H4 (cell line): ENCODE results near the gene SLC50A1. TPM values are rescaled to one million over a fixed set of nuclear protein-coding genes. Genes with fewer than 3 reads are reported as not detected.
A peak's percentile ranks its signal among the peaks of the same experiment; 100 is the strongest.
"Not testable (repeated sequence)": the region's sequence is repeated elsewhere in the genome, so short reads cannot be mapped to it uniquely, and the experiment has no call there.

Experiments
- DNase-seq: peaks from one replicate; pipeline ENCODE4 v3.0.0-alpha.2; 2015; ENCODE audit warnings: low spot score
- total RNA-seq: library from RNA; depleted of rRNA; stranded (reverse); fragments of >200 nt; shearing (Covaris generic); gene quantifications from 2 replicates; pipeline ENCODE4 v1.2.3, GENCODE V29; 2014

Gene SLC50A1
- total RNA-seq, 1 experiment from 2014 or later, result 40.5 TPM

- DNase-seq, result peak; percentile 95
Observed at GRCh38 chr1:155134880-155135414, 705 bp upstream of the SLC50A1 start.

- DNase-seq, result no peak
Observed at GRCh38 chr1:155136748-155137147, 1.1 kb downstream of the SLC50A1 start.

GRCh38 chr1:155137154-155137949, 1.7 kb downstream of the SLC50A1 start:
- no peak for DNase-seq

GRCh38 chr1:155139895-155140629, 4.4 kb downstream of the SLC50A1 start, which contains the start of gene DPM3:
DPM3 (minus strand) TSS chr1:155140531; CDS start chr1:155140240, 291 bp downstream.
- DNase-seq, result peak; percentile 74

- DNase-seq, result no peak
Observed at GRCh38 chr1:155140630-155140953, 4.9 kb downstream of the SLC50A1 start.

GRCh38 chr1:155141749-155142148, 6.1 kb downstream of the SLC50A1 start:
- DNase-seq, result no peak

GRCh38 chr1:155145491-155145890, 9.8 kb downstream of the SLC50A1 start:
- DNase-seq, result no peak

GRCh38 chr1:155155996-155156643, 20.5 kb downstream of the SLC50A1 start:
- DNase-seq, result not testable (repeated sequence)

GRCh38 chr1:155158991-155159390, 23.3 kb downstream of the SLC50A1 start:
- no peak for DNase-seq

- no peak for DNase-seq
Observed at GRCh38 chr1:155160128-155160527, 24.5 kb downstream of the SLC50A1 start.

- not testable (repeated sequence) for DNase-seq
Observed at GRCh38 chr1:155162631-155163030, 27.0 kb downstream of the SLC50A1 start.

GRCh38 chr1:155163785-155164184, 28.1 kb downstream of the SLC50A1 start:
- DNase-seq, result not testable (repeated sequence)

- not testable (repeated sequence) for DNase-seq
Observed at GRCh38 chr1:155164625-155165024, 29.0 kb downstream of the SLC50A1 start.

GRCh38 chr1:155166051-155166470, 30.4 kb downstream of the SLC50A1 start:
- no peak for DNase-seq

- DNase-seq, result no peak
Observed at GRCh38 chr1:155166471-155167165, 31.0 kb downstream of the SLC50A1 start.

GRCh38 chr1:155167166-155168104, 31.8 kb downstream of the SLC50A1 start:
- peak; percentile 80 for DNase-seq

- DNase-seq, result not testable (repeated sequence)
Observed at GRCh38 chr1:155168105-155168445, 32.4 kb downstream of the SLC50A1 start.

- no peak for DNase-seq
Observed at GRCh38 chr1:155168456-155169210, 33.0 kb downstream of the SLC50A1 start.

GRCh38 chr1:155169541-155169940, 33.9 kb downstream of the SLC50A1 start:
- no peak for DNase-seq
